Right atrium auricular region (tissue), 2 donors: ENCODE data around the gene SAMD8. TPM values are rescaled to one million over a fixed set of nuclear protein-coding genes. Genes with fewer than 3 reads are reported as not detected.
"Not testable (repeated sequence)": the region's sequence is repeated elsewhere in the genome, so short reads cannot be mapped to it uniquely, and the experiment has no call there.

Source experiments
- DNase-seq: peaks from one replicate; pipeline ENCODE4 v3.0.0-alpha.2; 2019; ENCODE audit warnings: low spot score
- H3K27ac ChIP-seq, 2 donors: fragments of 200-600 bp; sonication (generic); 1 replicate in 1 of 2; 2 replicates in 1 of 2; pipeline ENCODE4 v1.5.1; 2016 to 2019
- H3K27me3 ChIP-seq, 2 donors: fragments of 200-600 bp; sonication (generic); one replicate each; pipeline versions ENCODE4 v1.5.1 to v1.6.0; 2017 to 2019
- H3K36me3 ChIP-seq: fragments of 200-600 bp; sonication (generic); one replicate; pipeline ENCODE4 v1.5.1; 2016
- H3K4me1 ChIP-seq, 2 donors: fragments of 200-600 bp; sonication (generic); one replicate each; pipeline versions ENCODE4 v1.5.1 to v1.6.0; 2017 to 2019
- H3K4me3 ChIP-seq, 2 donors: fragments of 200-600 bp; sonication (generic); 1 replicate in 1 of 2; 2 replicates in 1 of 2; pipeline ENCODE4 v1.5.1; 2017 to 2019; ENCODE audit warnings: mild to moderate bottlenecking in 1 of 2, moderate library complexity in 1 of 2
- H3K9me3 ChIP-seq, 2 donors: fragments of 200-600 bp; sonication (generic); one replicate each; pipeline ENCODE4 v1.5.1; 2019
- CTCF ChIP-seq, 2 donors: fragments of 200-600 bp; sonication (generic); IDR thresholded peaks; one replicate each; pipeline ENCODE4 v1.5.1; 2019; ENCODE audit warnings: antibody characterized with exemption in 2 of 2
- total RNA-seq, 2 donors: library from RNA; depleted of rRNA; stranded (reverse); fragments of >200 nt; gene quantifications; one replicate each; pipeline ENCODE4 v1.1.0, GENCODE V29; 2016

SAMD8 gene
- total RNA-seq, 2 donors from 2014 or later: 24.7 to 26.3 TPM

DNA sequence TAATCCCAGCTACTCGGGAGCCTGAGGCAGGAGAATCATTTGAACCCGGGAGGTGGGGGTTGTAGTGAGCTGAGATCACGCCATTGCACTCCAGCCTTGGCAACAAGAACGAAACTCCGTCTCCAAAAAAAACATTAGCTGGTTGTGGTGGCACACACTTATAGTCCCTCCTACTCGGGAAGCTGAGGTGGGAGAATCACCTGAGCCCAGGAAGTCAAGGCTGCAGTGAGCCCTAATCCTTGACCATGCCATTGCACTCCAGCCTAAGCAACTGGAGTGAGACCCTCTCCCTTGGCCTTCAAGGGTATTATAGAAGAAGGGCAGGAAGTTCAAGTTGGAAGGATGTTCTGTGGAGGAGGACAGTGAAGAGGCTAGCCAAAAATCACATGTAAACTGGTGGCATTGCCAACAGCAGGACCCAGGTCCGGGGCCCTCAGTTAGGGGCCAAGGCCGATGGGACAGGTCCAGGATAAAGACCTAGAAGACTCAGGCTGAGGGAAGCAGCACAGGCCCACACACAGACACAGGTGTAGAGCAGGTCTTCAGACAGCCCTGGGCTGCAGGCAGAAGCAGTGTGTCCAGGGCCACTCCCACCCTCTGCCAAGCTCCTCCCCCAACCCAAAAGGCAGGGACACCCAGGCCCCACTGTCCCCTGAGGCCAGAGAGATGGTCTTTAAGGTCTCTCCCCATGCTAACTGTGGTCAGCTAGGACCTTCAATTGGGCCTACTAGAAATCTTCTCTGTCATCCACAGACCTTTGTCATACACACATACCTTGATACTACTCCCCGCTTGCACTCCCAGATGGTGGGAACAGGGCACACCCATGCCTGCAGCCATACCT lies 8.4 kb upstream of the SAMD8 start:
- no peak for TF ChIP-seq CTCF (IDR thresholded peaks at IDR 0.05)
- H3K27ac ChIP-seq: no peak overlapping the region

DNA sequence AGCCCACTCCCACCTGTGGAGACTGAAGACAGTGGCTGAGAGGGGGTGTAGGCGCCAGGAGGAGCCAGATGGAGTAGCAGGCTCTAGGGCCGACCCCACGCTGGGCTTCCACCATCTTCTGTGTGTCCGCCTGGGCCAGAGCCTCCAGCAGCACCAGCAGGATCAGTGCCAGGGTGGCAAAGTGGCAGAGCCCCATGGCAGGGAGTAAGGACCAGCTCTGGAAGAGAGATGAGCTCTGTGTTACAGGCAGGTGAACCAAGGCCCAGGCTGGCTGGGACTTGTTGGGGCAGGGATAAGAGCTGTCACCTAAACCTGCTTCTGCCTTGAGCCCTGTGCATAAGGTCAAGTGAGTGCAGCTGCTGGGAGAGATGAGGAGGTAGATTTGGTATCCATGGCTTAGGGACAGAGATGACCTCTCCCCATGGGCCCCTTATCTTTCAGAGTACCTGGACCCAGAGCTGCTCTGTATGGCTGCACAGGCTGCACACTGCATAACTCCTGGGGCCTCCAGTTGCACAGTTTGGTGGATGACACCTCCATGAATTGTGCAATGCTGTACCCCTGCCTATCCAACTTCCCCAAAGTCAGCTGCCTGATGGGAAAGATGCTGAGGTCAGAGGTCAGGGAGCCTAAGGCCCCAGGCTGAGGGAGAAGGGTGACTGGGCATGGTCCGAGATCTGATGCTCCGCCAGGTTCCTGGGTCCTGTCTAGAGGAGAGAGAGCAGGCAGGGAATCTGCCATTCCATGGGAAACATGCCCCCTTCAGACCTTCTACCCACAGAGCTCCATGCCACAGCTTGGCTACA lies 7.4 kb upstream of the SAMD8 start:
- no peaks in the 10 kb centered on the region for H3K36me3 ChIP-seq
- no peak for DNase-seq
- no peaks in the 10 kb centered on the region for H3K9me3 ChIP-seq
- TF ChIP-seq CTCF (IDR thresholded peaks at IDR 0.05): no peak
- no peak overlapping the region for H3K4me3 ChIP-seq
- H3K27ac ChIP-seq: no peak overlapping the region
- no peaks in the 10 kb centered on the region for H3K27me3 ChIP-seq
- H3K4me1 ChIP-seq: peaks cover 0 to 32% of the 10 kb centered on the region in 2 donors

More for the DNA sequence above, 8.4 kb upstream of the SAMD8 start:
- Histone ChIP-seq H3K4me1 (peaks cover 0 to 22% of the 10 kb centered on the region in 2 donors), H3K9me3 (no peaks in the 10 kb centered on the region), H3K36me3 (no peaks in the 10 kb centered on the region), H3K4me3 (no peak overlapping the region), H3K27me3 (no peaks in the 10 kb centered on the region)
- no peak for DNase-seq

DNA sequence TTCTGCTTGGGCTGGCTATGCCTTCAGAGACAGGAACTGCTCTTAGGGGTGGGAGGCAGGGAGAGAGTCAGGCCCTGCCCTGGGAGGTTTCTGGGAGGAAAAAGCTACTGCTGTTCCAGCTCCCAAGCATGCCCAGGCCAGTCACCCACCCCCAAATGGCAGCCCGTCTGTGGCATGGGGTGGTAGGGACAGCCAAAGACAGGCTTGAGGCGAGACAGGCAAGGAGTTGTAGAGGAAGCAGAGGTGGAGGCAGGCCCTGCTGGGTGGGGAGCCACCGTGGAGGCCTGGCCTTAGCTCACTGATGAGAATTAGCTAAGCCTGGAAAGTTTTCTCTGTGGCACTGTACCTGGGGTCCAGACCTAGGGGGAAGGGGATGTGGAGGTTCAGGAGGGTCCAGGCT lies 6.6 kb upstream of the SAMD8 start:
- no peaks in the 10 kb centered on the region for H3K27me3 ChIP-seq
- no peaks in the 10 kb centered on the region for H3K36me3 ChIP-seq
- peaks cover 0 to 38% of the 10 kb centered on the region in 2 donors for H3K4me1 ChIP-seq
- TF ChIP-seq CTCF (IDR thresholded peaks at IDR 0.05): no peak
- H3K27ac ChIP-seq: no peak overlapping the region
- H3K4me3 ChIP-seq: no peak overlapping the region
- DNase-seq: no peak
- H3K9me3 ChIP-seq: no peaks in the 10 kb centered on the region

GRCh38 chr10:75105576-75106197 lies 5.8 kb upstream of the SAMD8 start:
- no peak overlapping the region for H3K4me3 ChIP-seq
- no peak overlapping the region for H3K27ac ChIP-seq
- no peaks in the 10 kb centered on the region for H3K9me3 ChIP-seq
- H3K4me1 ChIP-seq: peaks cover 0 to 38% of the 10 kb centered on the region in 2 donors
- no peaks in the 10 kb centered on the region for H3K36me3 ChIP-seq
- H3K27me3 ChIP-seq: no peaks in the 10 kb centered on the region
- no peak for TF ChIP-seq CTCF (IDR thresholded peaks at IDR 0.05)
- DNase-seq: no peak

GRCh38 chr10:75106242-75106641 lies 5.2 kb upstream of the SAMD8 start:
- H3K36me3 ChIP-seq: no peaks in the 10 kb centered on the region
- no peak overlapping the region for H3K27ac ChIP-seq
- peaks cover 0 to 37% of the 10 kb centered on the region in 2 donors for H3K4me1 ChIP-seq
- no peak overlapping the region for H3K4me3 ChIP-seq
- no peak for DNase-seq
- no peak for TF ChIP-seq CTCF (IDR thresholded peaks at IDR 0.05)
- H3K27me3 ChIP-seq: no peaks in the 10 kb centered on the region
- no peaks in the 10 kb centered on the region for H3K9me3 ChIP-seq

DNA sequence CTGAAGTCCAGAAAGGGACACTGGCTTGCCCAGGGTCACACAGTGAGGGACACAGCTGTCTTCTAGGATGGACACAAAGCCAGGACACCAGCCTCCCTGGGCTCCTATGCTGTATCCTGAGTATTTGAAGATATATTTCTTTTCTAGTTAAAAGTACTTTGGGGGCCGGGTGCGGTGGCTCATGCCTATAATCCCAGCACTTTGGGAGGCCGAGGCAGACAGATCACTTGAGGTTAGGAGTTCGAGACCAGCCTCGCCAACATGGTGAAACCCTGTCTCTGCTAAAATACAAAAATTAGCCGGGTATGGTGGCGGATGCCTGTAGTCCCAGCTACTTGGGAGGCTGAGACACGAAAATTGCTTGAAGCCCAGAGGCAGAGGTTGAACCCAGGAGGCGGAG lies 4.6 kb upstream of the SAMD8 start:
- H3K27ac ChIP-seq, DNase-seq, H3K4me3 ChIP-seq, H3K36me3 ChIP-seq, H3K27me3 ChIP-seq, H3K9me3 ChIP-seq: not testable (repeated sequence)
- H3K4me1 ChIP-seq: peaks cover 0 to 32% of the 10 kb centered on the region in 2 donors
